Body of pancreas (tissue), 4 donors: ENCODE measurements around the gene RNF222. TPM values are rescaled to one million over a fixed set of nuclear protein-coding genes. Genes with fewer than 3 reads are reported as not detected.

Experiments used
- ATAC-seq: fragments of 150-250 bp; one replicate; pipeline ENCODE4 v1.9.1; 2016
- DNase-seq, 4 donors: peaks; one replicate each; pipeline ENCODE4 v3.0.0-alpha.2; 2019
- H3K27ac ChIP-seq, 4 donors: fragments of 200-600 bp; sonication (generic); 1 replicate in 3 of 4; 2 replicates in 1 of 4; pipeline versions ENCODE4 v1.5.1 to v1.6.1; 2016 to 2019; ENCODE audit warnings: mild to moderate bottlenecking in 1 of 4, mixed read lengths in 1 of 4, moderate library complexity in 1 of 4
- H3K27me3 ChIP-seq, 2 donors: fragments of 200-600 bp; sonication (generic); one replicate each; pipeline ENCODE4 v1.6.0; 2016; ENCODE audit warnings: mild to moderate bottlenecking in 1 of 2
- H3K36me3 ChIP-seq, 2 donors: fragments of 200-600 bp; sonication (generic); replicated peaks in 1 of 2; 2 replicates each; pipeline ENCODE4 v1.5.1; 2016; ENCODE audit warnings: low read depth in 2 of 2; ENCODE audit not compliant: insufficient read depth in 1 of 2
- H3K4me1 ChIP-seq: fragments of 200-600 bp; sonication (generic); one replicate; pipeline ENCODE4 v1.6.0; 2016
- H3K4me3 ChIP-seq, 2 donors: fragments of 200-600 bp; sonication (generic); 1 replicate in 1 of 2; 2 replicates in 1 of 2; pipeline ENCODE4 v1.5.1; 2016 to 2019
- H3K9me3 ChIP-seq, 3 donors: fragments of 200-600 bp; sonication (generic); 1 replicate in 2 of 3; 2 replicates in 1 of 3; pipeline ENCODE4 v1.5.1; 2016
- CTCF ChIP-seq, 7 experiments: fragments of 450-650 bp in 4 of 7; fragments of 200-600 bp in 3 of 7; sonication (generic) in 3 of 7; IDR thresholded peaks; one replicate each; pipeline ENCODE4 v1.5.1; 2016 to 2019; ENCODE audit warnings: antibody characterized with exemption in 7 of 7
- POLR2A ChIP-seq, 3 donors: fragments of 450-650 bp; IDR thresholded peaks; one replicate each; pipeline ENCODE4 v1.6.1; 2016; ENCODE audit warnings: antibody characterized with exemption in 3 of 3, mild to moderate bottlenecking in 2 of 3
- WGBS, 2 donors: methylation state at CpG; one replicate each; pipeline ENCODE4 v1.1.5; 2017; 5-methylcytosine and 5-hydroxymethylcytosine counted together
- intact Hi-C: fragments of 100-400 bp; cut with DNase I; formaldehyde crosslinking; loops from one replicate; pipeline ENCODE4 v1.15.1; 2023
- total RNA-seq, 2 donors: library from RNA; depleted of rRNA; stranded (reverse); fragments of >200 nt; gene quantifications; one replicate each; pipeline ENCODE4 v1.1.0, GENCODE V29; 2016

RNF222 gene
- total RNA-seq, 2 donors from 2014 or later = not detected

GRCh38 chr17:8413938-8414337 is 16.3 kb upstream of the RNF222 start:
- DNase-seq (no peak), ATAC-seq (no peak)
- Histone ChIP-seq H3K27ac (no peak overlapping the region), H3K4me3 (no peak overlapping the region), H3K36me3 (no peaks in the 10 kb centered on the region), H3K27me3 (no peaks in the 10 kb centered on the region), H3K9me3 (no peaks in the 10 kb centered on the region), H3K4me1 (peaks cover 7% of the 10 kb centered on the region)
- intact Hi-C loops = no loop called here
- TF ChIP-seq CTCF (IDR thresholded peaks at IDR 0.05) (no peak), POLR2A (IDR thresholded peaks at IDR 0.05) (no peak)

- WGBS, 2 donors = 68 to 85% methylated on average over 3 to 4 of the region's 4 CpGs
- Histone ChIP-seq H3K27me3 (no peaks in the 10 kb centered on the region), H3K4me3 (no peak overlapping the region), H3K4me1 (peaks cover 7% of the 10 kb centered on the region), H3K9me3 (no peaks in the 10 kb centered on the region), H3K27ac (no peak overlapping the region), H3K36me3 (no peaks in the 10 kb centered on the region)
- intact Hi-C loops = no loop called here
- DNase-seq (no peak), ATAC-seq (no peak)
- TF ChIP-seq CTCF (IDR thresholded peaks at IDR 0.05) = no peak
- TF ChIP-seq POLR2A (IDR thresholded peaks at IDR 0.05) = no peak
Measured at GRCh38 chr17:8413328-8413727, 15.7 kb upstream of the RNF222 start.

GRCh38 chr17:8412089-8412488 is 14.5 kb upstream of the RNF222 start:
- DNase-seq (no peak), ATAC-seq (no peak)
- no peaks in the 10 kb centered on the region for H3K36me3 ChIP-seq
- no peak overlapping the region for H3K4me3 ChIP-seq
- no peaks in the 10 kb centered on the region for H3K9me3 ChIP-seq
- H3K27ac ChIP-seq = no peak overlapping the region
- intact Hi-C loops = no loop called here
- WGBS, 2 donors = 59 to 78% methylated on average over 5 of the region's 5 CpGs
- H3K4me1 ChIP-seq = peaks cover 7% of the 10 kb centered on the region
- no peaks in the 10 kb centered on the region for H3K27me3 ChIP-seq
- TF ChIP-seq POLR2A (IDR thresholded peaks at IDR 0.05) (no peak), CTCF (IDR thresholded peaks at IDR 0.05) (no peak)

GRCh38 chr17:8410883-8411238 is 13.2 kb upstream of the RNF222 start:
- Histone ChIP-seq H3K36me3 (no peaks in the 10 kb centered on the region), H3K27me3 (no peaks in the 10 kb centered on the region), H3K27ac (no peak overlapping the region), H3K4me3 (no peak overlapping the region), H3K9me3 (no peaks in the 10 kb centered on the region), H3K4me1 (peaks cover 7% of the 10 kb centered on the region)
- intact Hi-C loops = no loop called here
- TF ChIP-seq CTCF (IDR thresholded peaks at IDR 0.05) = no peak
- TF ChIP-seq POLR2A (IDR thresholded peaks at IDR 0.05) = no peak
- 28 to 54% methylated on average over 1 of the region's 1 CpG for whole genome bisulfite sequencing, 2 donors
- DNase-seq (no peak), ATAC-seq (no peak)

GRCh38 chr17:8409966-8410882 is 12.6 kb upstream of the RNF222 start:
- peak; percentile 91 for DNase-seq
- H3K27ac ChIP-seq = no peak overlapping the region
- no peak for TF ChIP-seq POLR2A (IDR thresholded peaks at IDR 0.05)
- peak; percentile 77 to 91 (median 85) for TF ChIP-seq CTCF (IDR thresholded peaks at IDR 0.05)
- WGBS, 2 donors = 19 to 21% methylated on average over 18 to 19 of the region's 19 CpGs
- no peaks in the 10 kb centered on the region for H3K27me3 ChIP-seq
- H3K4me1 ChIP-seq = peaks cover 7% of the 10 kb centered on the region
- no peaks in the 10 kb centered on the region for H3K9me3 ChIP-seq
- no peak overlapping the region for H3K4me3 ChIP-seq
- ATAC-seq = peak; percentile 97
- intact Hi-C loops = no loop called here
- H3K36me3 ChIP-seq = no peaks in the 10 kb centered on the region
